NCI-H2029 treated with DMSO at 0.1 percent for 48 hours (cell line): ENCODE measurements around the gene FRK.

Source experiments
- DNase-seq: peaks from one replicate; lab custom pipeline; 2025; lab: John Stamatoyannopoulos, UW

The FRK gene

GRCh38 chr6:115885636-115886366 lies 174.9 kb downstream of the FRK start:
- DNase-seq = no peak

GRCh38 chr6:115882771-115883170 lies 177.9 kb downstream of the FRK start:
- no peak for DNase-seq

GRCh38 chr6:115882174-115882573 lies 178.5 kb downstream of the FRK start:
- DNase-seq = no peak
